ENCODE data around the gene RAPGEF4.

RAPGEF4 gene

DNA sequence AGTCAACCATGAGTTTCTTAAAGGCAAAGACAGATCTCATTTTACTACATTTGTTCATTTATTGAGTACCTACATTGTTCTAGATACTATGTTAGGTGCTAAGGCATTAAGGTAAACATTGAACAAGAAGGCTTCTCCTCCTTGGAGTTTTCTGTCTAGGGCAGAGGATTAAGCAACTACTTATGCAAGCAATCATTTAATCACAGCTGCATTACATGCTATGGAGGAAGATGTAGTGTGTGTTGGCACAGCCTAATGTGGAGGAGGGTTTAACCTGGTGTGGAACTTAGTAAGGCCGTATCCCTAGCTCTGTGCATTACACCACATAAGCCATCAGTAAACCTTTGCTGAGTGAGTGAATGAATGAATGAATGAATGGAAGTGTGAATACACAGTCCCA, 233.5 kb downstream of the RAPGEF4 start:
- DNase-seq (ENCODE audit: low read depth), result no peak

DNA sequence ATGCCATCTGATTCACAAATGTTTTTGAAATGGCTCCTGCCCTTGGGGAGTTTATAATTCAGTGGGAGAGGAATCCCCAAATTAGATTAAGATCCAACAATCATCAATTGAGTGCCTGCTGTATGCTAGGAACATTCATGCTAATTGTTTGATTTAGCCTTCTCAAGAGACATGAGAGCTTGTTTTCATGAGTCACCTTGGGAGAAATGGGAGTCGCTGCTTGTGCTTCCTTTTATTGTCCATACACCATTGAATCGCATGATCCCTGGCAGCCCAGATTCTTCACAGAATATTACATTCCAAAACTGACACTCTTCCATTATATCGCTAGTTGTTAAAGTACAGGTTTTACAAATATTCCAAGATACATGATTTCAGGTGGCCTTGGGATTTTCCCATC, 234.0 kb downstream of the RAPGEF4 start:
- no peak for DNase-seq (ENCODE audit: low read depth)

DNA sequence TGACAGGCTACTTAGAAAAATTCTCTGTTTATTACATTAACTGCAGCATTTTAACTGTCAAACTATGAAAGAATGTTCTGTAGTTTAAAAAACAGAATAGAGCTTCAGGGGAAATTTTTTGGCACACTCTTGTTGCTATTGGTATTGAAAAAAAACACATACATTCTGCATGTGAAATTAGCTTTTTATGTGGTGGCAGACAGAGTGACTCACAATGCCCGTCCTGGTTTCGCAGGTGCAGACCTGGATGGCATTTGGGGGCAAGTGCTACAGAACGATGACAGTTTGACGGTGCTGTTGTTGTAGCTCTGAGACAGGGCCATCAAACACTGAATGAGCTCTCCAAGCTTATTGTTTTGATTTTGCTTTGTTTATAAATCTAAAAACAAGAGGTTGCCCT, 235.0 kb downstream of the RAPGEF4 start:
- DNase-seq (ENCODE audit: low read depth), result no peak

DNA sequence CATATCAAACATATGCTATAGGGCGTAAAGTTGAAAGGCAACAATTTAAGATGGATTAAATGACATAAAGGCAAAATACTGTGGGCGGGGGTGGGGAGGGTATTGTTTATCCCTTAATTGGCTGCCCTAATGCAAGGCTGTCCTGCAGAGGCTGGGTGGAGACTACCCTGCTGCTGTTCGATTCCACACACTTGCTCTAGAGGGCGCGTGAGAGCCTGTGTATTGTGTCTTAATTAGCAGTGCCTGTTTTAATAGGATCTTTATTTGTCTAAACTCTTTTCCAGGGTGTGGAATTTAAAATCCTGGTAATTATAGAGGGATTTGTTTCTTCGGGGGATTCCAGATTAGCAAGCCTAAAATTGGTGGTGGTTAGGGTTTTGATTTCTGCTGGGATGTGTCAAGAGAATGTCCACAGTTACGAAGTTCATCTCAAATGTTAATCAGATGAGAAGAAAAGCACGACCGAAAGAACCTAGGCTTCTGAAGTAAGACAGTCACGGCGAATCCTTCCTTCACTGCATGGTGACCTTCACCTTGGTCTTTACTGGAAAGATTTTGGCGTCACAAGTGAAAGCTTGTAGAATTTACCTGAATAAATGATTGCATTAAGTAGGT, 236.5 kb downstream of the RAPGEF4 start:
- no peak for DNase-seq (ENCODE audit: low read depth)

DNA sequence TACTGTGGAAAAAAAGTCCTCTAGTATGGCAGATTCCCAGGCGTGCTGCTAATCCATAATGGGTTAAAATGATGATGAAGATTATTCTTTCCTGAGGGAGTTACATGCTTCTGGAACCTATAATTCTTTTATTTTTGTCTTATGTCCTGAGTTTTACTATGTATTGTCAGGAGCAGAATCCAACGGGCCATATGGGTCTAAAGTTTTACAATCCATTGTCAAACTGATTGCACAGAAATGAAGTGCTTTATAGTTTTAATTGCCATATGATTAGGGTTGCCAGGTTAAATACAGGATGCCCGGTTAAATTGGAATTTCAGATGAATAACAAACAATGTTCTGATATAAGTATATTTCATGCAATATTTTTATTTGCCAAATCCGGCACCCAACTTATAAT, 239.1 kb downstream of the RAPGEF4 start:
- no peak for DNase-seq (ENCODE audit: low read depth)

DNA sequence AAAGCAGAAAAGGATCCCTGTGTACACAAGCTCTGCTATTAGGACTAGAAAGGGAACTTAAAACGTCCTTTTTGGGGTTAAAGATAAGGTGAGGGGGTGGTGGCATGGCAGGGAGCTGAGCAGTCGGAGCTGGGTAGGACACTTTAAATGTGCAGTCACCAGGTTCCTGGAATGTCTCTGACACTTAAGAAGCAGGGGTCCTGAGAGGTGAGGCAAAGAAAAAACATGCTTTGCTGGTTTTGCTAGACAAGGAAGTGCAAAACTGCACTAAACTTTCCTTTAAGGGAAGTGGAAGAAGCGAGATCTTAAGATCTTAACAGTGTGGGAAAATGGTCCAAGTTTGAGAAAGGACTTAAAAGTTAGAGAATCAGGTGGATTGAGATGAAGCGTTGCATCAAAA, 240.5 kb downstream of the RAPGEF4 start:
- no peak for DNase-seq (ENCODE audit: low read depth)

DNA sequence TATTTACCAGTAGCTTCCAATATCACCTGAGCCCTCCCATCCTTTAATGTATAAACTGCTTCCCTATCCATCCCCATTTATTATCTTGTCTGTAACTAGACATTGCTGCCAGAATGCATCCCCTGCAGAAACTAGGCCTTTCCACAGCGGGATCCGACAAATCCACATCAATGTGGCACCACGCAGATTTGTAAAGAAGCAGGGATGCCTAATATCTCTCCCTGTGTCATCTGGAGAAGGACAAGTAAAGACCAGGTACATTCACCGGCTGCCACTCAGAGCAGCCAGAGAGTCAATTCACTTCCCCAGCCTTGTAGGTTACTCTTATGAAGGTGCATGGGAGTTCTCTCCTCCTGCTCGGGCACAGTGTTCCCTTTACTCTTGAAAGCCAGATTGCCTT, 241.2 kb downstream of the RAPGEF4 start:
- DNase-seq (ENCODE audit: low read depth), result no peak

DNA sequence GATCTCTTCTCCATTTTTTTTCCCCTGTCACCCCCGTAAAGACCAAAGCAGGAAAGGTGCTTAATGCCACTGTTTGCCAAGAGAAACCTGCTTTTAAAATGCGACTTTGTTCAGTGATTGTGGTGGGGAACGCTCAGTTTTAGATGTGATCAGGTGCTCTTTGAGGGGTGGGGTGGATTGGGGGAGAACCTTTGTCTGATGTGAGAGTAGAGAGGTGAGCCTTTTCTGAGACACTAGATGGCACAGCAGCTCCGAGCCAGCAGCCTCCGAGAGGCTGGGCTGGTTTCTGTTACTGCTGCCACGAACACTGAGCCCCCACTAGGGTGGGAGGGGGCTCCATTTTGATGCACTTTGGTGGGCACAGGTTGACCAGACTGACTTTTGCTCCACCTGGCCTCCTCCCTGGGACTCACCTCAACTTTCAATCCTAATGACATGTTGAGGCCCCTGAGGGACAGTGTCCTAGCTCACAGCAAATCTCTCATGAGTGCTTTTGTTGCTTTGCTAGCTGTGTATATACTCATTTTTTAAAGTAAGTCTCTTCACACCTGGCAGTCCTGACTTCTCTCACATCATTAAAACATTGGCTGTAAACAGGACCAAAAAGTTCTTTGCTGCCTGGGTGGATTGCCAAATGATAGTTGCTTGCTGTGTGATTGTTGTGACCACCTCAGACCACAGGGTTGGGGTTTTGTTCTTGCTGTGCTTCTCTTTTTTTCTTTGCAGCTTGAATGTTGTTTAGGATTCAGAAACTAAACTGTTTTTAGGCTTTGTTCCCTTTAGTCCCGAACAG, 241.8 kb downstream of the RAPGEF4 start:
- DNase-seq (ENCODE audit: low read depth), result no peak

DNA sequence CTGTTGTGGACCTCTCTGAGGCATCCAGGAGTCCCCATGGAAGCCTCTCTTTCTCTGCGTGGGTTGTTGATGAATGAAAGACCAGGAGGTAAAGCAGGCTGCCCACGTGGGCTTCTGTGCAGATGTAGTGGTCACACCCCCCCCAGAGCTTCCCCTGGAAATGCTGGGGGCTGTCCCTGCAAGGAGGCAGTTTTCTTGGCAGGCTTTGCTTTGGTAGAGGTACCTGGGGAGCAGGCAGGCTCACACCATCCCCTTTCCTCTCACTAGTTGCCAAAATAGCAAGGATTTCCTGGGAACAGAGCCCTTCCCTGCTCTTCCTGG, 242.4 kb downstream of the RAPGEF4 start:
- no peak for DNase-seq (ENCODE audit: low read depth)

DNA sequence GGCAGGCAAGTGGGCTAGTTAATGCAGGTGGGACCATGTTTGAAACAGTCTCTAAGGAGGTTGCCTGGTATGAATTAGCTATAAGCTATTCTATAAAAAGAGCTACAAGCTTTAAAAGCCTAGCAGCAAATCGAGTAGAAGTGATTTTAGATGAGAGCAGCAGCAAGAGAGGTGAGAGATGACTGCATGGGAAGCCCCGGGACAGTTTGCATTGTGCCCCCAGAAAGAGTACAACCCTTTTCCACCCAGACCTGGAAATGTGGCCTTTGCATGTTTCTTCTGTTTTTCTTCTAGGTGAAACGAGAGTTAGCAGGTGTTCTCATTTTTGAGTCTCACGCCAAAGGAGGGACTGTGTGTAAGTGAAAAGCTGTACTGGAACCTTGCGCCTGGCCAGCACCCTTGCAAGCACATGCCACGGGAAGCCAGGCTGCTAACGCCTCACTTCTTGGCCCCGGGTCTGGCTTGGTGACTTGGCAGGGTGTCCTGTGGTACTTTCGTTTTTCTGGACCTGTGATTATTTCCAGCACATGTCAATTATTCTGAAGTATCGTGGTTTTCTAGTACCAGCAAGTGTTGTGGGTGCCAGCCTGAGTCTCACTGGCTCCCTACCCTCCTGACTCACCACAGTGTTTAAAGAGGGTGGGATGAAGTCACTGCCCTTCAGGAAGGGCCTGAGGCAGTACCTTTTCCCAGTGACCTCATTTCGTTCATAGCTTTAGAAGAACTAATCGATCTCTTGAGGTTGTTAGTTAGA, 249.7 kb downstream of the RAPGEF4 start:
- DNase-seq (ENCODE audit: low read depth), result no peak

DNA sequence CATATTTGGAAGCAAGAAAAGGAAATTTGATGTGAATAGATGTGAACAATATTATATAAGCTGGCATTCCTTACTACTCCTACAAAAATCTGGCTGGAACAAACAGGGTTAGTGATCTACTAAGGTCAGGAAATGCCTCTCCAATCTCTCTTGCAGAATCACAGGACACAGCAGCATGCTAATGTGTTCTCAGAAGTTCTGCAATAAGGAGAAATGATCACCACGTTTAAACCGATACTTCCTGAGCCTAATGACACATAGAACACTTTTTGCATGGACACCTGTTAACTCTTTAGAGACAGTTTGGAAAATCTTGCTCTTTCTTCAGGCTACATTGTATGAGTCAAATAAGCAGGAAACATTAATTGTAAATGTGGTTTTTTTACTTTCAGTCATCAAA, 250.4 kb downstream of the RAPGEF4 start:
- DNase-seq (ENCODE audit: low read depth), result no peak

DNA sequence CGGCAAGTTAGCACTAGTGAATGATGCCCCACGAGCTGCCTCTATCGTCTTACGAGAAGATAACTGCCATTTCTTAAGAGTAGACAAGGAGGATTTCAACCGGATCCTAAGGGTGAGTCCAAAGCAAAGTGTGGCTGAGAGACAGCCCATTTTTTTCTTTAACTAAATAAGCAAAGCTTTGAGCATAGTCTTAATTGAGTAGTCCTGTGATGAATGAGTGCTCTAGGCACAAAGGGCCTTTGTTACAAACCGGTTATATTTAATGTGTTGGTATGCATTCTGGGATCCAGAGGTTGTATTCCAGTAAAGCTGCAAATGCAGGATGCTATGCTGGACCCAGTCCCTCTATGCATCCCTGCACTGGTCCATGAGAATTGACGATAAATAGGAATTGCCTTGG, 253.1 kb downstream of the RAPGEF4 start:
- no peak for DNase-seq (ENCODE audit: low read depth)

DNA sequence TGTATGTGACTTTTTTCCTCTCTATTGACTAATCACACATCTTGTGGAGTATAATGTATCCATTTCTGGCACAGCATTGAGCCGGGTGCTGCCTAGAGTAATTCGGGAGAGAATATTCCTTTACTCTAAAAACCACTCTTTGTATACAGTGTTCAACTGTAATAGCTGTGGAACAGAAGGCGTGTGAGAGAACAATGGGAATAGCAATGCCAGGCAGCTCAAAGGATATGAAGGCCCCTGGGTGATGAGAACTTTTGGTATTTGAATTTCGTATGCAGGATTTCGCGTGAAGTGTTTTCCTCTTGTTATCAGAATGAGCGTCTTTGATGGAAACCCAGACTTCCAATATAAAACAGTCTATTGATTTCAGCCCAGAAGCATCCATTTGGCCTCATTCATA, 255.4 kb downstream of the RAPGEF4 start:
- no peak for DNase-seq (ENCODE audit: low read depth)

DNA sequence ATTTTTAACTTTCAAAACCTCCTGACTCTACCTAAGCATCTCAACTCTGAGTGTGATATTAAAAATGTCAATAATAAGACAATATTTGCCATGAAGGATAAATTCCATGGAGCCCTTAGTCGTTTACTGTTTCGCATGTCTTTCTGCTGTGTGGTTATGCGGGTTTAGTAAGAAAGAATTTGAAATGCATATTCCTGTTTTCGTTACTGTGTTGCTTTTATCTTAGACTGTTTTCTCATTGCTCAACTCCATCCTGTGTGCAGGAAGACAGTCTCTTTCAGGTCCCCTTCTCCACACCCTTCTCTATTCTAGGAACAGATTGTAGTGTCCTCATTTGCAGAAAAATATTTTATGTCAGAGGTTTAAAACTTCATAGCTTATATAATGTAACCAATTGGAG, 257.5 kb downstream of the RAPGEF4 start:
- DNase-seq (ENCODE audit: low read depth), result no peak

DNA sequence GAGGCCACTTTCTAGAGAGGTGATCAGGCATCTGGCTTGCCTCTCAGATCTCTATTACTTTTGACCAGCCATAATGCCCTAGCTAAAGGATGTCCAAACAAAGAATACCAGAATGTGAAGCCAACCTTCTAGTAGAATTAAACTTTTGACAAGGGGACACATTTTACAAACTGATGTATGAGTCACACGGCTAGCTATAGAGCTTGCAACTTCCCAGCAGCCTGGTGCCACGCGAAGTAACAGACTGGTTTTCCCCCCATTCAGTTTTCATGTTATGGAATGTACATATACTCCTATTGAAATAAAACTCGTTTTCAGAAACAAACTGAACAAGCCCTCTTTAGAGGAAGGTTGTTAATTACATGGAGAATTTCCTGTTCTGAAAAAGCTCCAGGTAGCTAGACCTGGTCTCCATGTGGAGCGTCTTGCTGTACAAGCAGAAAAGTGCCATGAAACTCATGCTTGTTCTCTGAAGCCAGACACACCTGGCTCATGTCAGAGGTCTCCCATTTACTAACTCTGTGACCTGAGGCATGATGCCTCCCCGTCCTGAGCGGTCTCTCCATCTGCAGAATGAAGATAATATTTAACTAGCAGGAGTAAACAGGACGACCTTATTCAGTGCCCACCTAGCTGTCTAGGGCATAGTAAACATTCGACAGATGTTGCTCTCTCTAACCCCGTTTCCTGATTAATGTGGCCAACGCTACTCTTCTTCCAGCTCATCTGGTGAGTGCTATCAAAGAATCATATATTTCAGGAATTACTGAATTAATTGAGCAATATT, 258.5 kb downstream of the RAPGEF4 start:
- no peak for DNase-seq (ENCODE audit: low read depth)

DNA sequence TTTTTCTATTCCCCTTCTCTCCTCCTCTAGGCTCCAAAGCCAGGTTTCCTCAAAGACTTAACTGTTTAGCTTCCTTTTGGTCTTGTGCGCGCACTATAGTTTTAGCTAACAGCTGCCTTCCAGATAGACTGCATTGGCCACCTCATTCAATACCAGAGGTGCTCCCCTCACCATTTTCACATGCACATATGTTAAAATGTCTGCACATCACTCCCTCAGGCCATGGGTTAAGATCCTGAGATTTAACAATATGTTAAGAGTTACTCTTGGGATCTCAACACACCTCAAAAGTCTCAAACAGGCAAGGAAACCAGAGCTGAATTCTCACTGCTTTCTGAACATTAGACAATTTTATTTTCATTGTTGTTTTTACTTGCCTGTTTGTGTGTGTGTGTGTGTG, 259.2 kb downstream of the RAPGEF4 start:
- DNase-seq (ENCODE audit: low read depth), result no peak

DNA sequence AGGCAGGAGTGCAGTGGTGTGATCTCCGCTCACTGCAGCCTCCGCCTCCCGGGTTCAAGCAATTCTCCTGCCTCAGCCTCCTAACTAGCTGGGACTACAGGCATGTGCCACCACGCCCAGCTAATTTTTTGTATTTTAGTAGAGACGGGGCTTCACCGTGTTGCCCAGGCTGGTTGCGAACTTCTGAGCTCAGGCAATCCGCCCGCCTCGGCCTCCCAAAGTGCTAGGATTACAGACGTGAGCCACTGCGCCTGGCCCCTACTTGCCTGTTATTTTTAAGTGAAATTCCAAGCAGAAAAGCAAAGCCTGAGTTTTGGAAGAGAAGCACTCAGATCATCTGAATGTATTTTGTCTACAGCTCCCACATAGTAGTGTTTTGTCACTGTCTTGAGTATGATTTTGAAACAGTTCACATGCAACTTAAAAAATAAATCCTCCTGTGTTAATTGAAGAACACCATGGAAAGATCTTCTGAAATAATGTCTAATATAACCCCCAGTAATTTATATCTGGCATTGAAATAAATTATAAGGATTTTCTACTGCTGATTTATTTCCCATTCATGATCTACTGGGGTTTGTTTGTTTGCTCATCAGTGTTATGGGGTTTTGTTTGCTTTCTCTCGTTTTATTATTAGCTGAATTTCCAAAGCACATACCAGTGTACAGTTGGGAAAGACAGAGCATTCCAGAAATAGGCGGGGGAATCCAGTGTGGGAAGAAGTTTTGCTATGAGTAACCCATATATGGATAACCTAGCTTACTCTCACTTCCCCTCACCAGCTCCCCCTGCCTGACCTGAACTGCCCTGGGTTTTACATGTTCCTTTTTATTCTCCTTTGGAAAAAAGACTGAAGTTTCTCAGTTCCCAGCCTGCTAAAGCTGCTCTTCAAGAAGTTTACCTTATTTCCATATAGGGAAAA, 259.9 kb downstream of the RAPGEF4 start:
- no peak for DNase-seq (ENCODE audit: low read depth)

DNA sequence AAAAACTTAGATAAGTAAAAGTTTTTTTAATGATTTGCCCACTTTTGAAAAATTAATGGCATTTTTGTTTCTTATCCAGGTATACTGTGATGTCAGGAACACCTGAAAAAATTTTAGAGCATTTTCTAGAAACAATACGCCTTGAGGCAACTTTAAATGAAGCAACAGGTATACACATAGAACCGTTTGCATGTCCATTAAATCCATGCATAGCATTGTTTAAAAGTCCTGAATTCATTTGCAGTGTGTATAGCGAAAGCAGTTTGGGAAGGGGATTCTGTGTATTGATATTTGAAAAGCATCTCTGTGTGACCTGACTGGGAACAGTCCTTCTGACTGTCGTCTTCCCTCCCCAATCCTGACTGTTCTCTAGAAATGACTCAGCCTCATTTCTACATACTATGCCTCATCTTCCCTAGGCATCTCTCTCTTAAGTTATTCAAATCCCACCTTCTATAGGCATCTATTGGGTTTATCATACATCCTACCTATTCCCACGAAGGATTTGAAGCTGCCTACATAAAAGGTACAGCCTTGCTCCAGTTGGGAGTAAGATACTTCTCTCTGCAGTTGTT, 260.8 kb downstream of the RAPGEF4 start:
- DNase-seq (ENCODE audit: low read depth), result no peak

DNA sequence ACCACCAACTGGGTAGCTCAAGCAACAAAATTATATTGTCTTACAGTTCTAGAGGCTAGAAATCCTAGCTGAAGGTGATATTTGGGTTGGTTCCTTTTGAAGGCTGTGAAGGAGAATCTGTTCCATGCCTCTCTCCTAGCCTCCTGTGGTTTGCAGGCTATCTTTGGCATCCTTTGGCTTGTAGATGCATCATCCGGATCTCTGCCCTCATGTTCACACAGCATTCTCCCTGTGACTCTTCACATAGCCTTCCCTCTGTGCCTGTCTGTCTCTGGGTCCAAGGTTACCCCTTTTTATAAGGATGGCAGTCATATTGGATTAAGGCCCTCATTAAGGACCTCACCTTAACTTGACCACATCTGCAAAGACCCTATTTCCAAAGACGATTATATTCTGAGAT, 261.4 kb downstream of the RAPGEF4 start:
- no peak for DNase-seq (ENCODE audit: low read depth)

DNA sequence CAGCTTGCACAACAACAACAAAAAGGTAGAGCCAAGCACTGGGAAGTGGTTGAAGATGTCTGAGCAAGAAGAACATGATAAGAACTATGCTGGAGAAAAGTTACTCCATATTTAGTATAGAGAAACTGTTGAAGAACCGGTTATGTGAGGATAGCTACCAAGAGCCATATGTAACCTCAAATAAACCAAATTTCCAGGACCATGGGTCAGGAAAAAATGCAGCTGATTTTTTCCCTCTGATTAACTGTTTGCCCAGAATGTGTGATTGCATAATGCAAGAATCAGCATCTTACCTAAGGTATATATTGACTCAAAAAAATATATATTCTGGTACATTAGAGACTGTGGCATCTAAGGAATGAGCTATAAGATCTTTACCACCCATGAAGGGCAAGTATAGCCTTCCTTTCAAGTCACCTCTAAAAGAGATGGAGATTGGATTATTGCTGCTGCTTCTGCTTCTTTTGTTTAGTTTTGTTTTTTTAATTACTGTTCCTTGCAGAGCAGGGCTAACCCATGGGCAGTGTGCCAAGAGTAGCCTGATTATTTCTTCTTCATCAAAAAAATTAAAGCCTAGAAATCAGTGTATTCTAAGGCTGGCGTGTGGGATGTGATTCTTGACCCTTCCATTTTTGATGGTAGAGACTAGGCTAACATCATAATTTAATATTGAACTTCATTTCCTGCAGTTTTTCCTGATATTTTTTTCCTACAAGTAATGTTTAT, 263.1 kb downstream of the RAPGEF4 start:
- DNase-seq (ENCODE audit: low read depth), result no peak

Data from activated T-helper 9 cell treated with anti-CD3 and anti-CD28 coated beads, Interleukin-2, amount 50 U/mL, for 16 hours (primary cell).